ENCODE data around the gene VSX1.

Gene VSX1

DNA sequence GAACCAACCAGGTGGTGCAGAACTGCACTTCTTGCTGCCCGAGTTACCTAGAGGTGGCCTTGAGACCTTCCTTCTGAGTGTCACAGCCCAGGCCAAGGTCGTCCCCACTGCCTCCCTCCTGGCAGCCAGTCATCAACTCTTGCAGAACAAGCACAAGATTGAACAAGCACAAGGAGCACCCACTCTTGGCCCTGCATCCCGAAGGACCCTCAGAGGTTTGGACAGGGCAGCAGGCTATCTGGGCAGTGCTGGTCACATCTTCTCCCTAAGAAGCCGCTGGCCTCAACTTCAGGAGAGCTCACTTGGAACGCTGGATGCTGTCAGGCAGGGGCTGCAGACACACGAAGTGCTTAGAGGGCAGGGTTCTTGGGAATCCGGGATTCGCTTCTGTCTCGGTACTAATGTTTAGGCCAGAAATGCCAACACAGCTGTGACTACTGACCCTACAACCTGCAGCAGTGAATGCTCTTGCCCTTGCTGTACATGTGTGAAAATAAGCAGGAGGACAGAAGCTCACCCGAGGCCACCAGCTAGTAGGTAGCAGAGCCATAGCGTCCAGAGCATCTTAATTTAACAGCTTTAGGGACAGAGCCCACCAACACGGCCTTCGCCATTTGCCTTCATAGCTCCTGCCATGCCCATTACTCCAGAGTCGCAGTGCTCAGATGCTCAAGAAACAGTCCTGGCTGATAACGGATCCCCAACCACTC, 20.0 kb downstream of the VSX1 start:
- Histone ChIP-seq H3K9me3 (ENCODE audit: control insufficient read depth, insufficient read depth, low read length) (no peaks in the 10 kb centered on the region), H3K4me1 (ENCODE audit: control insufficient read depth, insufficient read depth, low read length) (no peaks in the 10 kb centered on the region), H3K9ac (ENCODE audit: low read depth, low read length) (no peak overlapping the region), H3K4me3 (ENCODE audit: low read depth, low read length) (no peak overlapping the region), H3K36me3 (ENCODE audit: control insufficient read depth, insufficient read depth, low read length) (no peaks in the 10 kb centered on the region), H3K27me3 (ENCODE audit: control insufficient read depth, insufficient read depth, low read length) (peaks cover 63% of the 10 kb centered on the region)

DNA sequence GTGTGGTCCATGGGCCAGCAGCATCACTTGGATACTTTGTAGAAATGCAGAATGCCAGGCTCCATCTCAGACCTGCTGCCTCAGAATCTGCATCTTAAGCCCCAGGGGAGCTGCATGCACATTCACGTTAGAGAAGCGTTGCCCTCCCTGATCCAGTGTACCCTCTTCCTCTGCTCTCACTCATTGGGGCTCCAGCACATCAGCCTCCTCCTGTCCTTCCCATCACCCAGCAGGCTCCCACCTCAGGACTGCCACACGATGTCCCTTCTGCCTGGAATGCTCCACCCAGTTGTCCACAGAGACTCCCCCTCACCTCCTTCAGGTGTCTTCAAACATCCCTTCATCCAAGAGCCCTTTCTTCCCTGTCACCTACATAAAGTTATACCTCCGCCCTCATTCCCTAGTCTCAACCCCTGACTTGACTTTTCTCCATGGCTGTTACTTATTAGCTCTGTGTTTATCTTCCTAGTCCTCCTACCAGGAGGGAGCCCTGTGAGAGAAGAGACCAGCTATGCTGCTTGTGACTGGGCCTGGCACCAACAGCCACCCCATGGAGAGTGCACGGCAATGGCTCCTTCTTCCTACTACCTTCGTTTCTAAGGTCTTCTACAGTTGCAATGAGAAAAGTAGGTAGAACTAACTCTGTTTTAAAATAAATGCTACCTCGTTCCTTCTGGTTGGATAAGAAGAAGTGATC, 20.7 kb downstream of the VSX1 start:
- Histone ChIP-seq H3K4me3 (ENCODE audit: low read depth, low read length) (no peak overlapping the region), H3K27me3 (ENCODE audit: control insufficient read depth, insufficient read depth, low read length) (peaks cover 70% of the 10 kb centered on the region)

DNA sequence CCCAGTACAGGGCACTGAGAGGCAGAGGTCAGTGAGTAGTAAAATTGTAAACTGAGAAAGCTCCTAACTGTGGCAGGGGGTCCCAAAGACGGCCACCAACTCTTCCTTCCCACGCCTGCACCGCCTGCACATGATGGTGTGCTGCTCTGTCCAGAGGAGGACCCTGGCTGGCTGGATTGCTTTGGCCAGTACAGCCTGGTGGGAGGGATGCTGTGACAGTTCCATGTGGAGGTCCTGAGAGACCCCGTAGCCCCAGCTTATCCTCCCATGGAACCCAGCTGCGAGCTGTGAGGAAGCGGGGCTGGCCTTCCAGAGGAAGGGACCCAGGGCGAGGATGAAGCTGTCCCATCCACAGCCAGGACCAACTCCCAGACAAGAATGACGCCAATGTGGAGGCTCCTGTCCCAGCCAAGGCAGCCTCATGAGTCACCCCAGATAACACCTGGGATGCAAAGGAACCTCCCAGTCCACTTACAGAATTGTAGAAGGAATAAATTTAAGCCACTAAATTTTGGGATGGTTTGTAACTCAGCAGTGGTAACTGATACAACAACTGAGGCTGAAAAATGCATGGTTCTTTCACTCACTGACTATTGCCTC, 22.0 kb downstream of the VSX1 start:
- Histone ChIP-seq H3K36me3 (ENCODE audit: control insufficient read depth, insufficient read depth, low read length) (no peaks in the 10 kb centered on the region), H3K27me3 (ENCODE audit: control insufficient read depth, insufficient read depth, low read length) (peaks cover 77% of the 10 kb centered on the region), H3K9me3 (ENCODE audit: control insufficient read depth, insufficient read depth, low read length) (no peaks in the 10 kb centered on the region), H3K4me3 (ENCODE audit: low read depth, low read length) (no peak overlapping the region), H3K9ac (ENCODE audit: low read depth, low read length) (no peak overlapping the region), H3K4me1 (ENCODE audit: control insufficient read depth, insufficient read depth, low read length) (no peaks in the 10 kb centered on the region)

More for the DNA sequence above, 20.7 kb downstream of the VSX1 start:
- Histone ChIP-seq H3K9me3 (ENCODE audit: control insufficient read depth, insufficient read depth, low read length) (no peaks in the 10 kb centered on the region), H3K4me1 (ENCODE audit: control insufficient read depth, insufficient read depth, low read length) (no peaks in the 10 kb centered on the region), H3K36me3 (ENCODE audit: control insufficient read depth, insufficient read depth, low read length) (no peaks in the 10 kb centered on the region), H3K9ac (ENCODE audit: low read depth, low read length) (no peak overlapping the region)

DNA sequence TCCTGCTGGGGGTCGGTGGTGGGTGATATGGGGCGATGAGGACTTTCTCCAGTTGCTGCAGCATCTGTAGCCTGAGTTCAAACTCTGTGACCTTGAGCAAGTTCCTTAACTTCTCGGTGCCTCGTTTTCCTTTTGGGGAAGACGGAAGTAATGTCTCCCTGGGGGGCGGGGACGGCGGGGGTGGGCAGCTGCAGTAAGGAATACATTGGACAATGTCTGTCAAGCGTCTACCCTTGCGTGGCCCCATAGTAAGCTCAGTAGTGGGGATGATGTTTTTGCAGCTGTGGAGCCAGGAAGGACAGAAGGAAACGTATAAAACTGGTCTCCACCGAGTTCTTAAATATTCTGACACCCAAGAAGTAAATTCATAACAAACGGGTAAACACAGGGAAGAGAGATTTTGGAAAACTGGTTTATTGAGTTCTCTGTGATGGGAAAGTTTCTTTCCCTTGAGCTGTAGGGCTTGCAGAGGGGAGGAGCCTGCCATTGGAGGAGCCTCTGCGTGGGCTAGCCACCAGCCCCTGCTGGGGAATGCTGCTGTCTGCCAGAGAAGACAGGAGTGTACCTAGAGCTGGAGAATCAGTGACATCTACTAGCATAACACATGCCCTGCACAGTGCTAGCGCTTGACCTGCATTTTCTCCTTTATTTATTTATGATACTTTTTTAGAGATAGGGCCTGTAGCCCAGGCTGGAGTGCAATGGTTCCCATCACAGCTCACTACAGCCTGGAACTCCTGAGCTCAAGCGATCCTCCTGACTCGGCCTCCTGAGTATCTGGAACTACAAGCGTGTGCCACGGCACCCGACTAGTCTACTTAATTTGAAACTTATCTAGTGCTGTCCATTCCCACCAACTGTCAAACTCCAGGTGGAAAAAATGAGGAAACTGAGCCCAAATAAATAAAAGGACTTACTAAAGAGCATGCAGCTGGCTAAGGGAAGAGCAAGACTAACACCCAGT, 22.8 kb downstream of the VSX1 start:
- H3K4me1 ChIP-seq (ENCODE audit: control insufficient read depth, insufficient read depth, low read length) = no peaks in the 10 kb centered on the region

DNA sequence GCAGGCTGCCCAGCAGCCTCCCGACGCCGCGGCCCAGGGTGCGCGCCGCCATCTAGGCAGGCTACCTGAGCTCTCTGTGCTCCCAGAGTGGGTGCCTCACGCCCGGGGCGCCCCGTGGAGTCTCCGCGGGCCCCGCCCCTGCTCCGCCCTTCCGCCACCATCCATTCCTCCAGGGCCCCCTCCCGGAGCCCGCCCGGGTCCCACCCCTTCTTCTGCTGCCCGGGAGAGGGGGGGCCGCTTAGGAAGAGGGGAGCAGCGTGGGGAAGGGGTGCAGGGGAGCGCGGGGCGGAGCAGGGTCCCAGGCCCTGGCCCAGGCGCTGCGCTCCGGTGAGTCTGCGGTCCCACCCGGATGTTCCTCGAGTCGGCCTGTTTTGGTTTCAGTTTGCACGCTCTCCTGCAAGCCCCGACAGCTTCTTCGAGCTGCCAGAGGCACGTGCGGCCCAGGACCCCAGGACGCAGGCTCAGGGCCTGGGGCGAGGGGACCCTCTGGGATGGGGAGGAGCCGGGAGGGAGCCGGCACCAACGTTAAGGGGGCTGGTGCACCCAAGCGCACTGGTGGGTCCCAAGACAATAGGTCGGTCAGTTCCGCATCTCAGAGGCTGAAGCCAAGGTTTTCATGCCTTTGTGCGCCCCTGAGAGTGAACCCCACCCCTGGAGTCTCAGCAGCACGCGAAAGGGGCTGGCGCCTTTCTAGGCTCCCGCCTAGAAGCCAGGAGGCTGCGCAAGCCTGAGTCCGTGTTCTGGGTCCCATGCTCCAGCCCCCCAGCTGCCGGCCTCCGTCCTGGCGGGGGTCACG, 23.7 kb downstream of the VSX1 start, which contains the start of gene ACSS1:
Gene ACSS1, minus strand, starts transcription at position 89 of the 796 bp plus-strand sequence. Its CDS starts 37 bp downstream, at position 52.
- Histone ChIP-seq H3K9me3 (ENCODE audit: control insufficient read depth, insufficient read depth, low read length) (no peaks in the 10 kb centered on the region), H3K36me3 (ENCODE audit: control insufficient read depth, insufficient read depth, low read length) (no peaks in the 10 kb centered on the region), H3K4me1 (ENCODE audit: control insufficient read depth, insufficient read depth, low read length) (no peaks in the 10 kb centered on the region), H3K4me3 (ENCODE audit: low read depth, low read length) (peak within 1 kb of the TSS; percentile 67), H3K27me3 (ENCODE audit: control insufficient read depth, insufficient read depth, low read length) (peaks cover 78% of the 10 kb centered on the region), H3K9ac (ENCODE audit: low read depth, low read length) (peak within 1 kb of the TSS; percentile 37)

More for the DNA sequence above, 22.8 kb downstream of the VSX1 start:
- no peaks in the 10 kb centered on the region for H3K9me3 ChIP-seq (ENCODE audit: control insufficient read depth, insufficient read depth, low read length)
- H3K4me3 ChIP-seq (ENCODE audit: low read depth, low read length) = peak overlapping the region; percentile 67
- no peak overlapping the region for H3K9ac ChIP-seq (ENCODE audit: low read depth, low read length)
- peaks cover 79% of the 10 kb centered on the region for H3K27me3 ChIP-seq (ENCODE audit: control insufficient read depth, insufficient read depth, low read length)
- no peaks in the 10 kb centered on the region for H3K36me3 ChIP-seq (ENCODE audit: control insufficient read depth, insufficient read depth, low read length)

DNA sequence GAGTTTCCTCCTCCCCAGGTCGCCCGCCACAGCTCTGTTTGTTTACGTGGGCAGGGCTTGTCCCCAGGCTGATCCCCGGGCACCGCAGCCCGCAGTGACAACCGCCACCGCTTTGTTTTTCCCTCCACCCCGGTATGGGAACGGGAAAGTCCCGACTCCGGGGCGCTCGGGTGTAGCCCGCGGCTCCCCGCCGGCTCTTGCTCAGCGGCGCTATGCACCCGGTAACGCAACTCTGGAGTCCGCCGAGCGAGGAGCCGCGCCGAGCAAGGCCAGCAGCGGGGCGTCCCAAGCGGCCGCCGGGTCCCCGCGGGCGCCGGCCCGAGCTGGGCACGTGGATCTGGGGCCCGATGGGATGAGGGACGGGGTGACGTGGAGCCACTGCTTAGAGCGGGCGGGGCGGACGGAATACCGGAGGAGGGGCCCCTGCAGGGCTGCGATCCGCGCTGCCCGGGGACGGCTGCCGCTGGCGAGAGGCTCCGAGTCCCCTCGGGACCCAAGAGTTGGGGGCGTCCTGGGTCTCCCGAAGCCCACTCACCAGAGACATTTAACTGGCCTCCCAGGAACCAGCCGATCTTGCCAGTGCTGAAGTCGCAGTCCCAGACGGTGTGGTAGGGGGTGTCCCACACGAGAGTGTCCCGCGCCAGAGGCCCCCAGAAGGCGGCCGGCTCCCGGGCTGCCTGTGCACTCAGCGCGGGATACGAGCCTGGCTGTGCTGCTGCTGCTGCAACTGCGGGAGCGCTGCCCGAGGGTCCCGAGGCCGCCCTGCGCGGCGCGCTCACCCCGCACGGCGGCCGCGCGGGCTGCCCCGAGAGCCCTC, 24.5 kb downstream of the VSX1 start:
- Histone ChIP-seq H3K27me3 (ENCODE audit: control insufficient read depth, insufficient read depth, low read length) (peaks cover 70% of the 10 kb centered on the region), H3K36me3 (ENCODE audit: control insufficient read depth, insufficient read depth, low read length) (no peaks in the 10 kb centered on the region), H3K4me1 (ENCODE audit: control insufficient read depth, insufficient read depth, low read length) (no peaks in the 10 kb centered on the region), H3K4me3 (ENCODE audit: low read depth, low read length) (peak overlapping the region; percentile 67), H3K9ac (ENCODE audit: low read depth, low read length) (peak overlapping the region; percentile 37), H3K9me3 (ENCODE audit: control insufficient read depth, insufficient read depth, low read length) (no peaks in the 10 kb centered on the region)

DNA sequence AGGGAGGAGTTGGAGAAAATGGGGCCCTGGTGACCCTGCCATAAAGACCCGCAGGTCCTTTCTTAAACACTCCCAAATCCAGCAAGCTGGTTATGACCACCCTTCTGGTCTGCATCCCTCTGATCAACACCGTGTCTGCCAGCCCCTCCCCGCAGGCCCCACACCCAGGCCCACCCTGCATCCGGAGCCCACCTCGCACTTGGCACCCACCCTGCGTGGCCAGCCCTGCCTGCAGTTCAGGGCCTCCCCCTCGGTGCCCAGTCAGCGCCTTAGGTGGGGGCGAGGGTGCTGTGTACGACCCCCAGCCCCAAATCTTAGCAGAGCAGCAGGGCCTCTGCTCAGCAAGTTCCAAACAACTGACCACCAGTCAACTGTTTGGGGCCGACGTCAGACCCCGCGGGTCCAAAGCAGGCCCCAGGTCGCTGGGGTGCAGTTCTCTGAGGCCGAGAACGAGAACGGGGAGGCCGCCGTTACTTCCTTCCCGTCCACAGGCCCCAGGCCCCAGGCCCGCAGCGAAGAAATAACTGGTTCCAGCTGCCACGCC, 25.2 kb downstream of the VSX1 start:
- Histone ChIP-seq H3K4me3 (ENCODE audit: low read depth, low read length) (peak overlapping the region; percentile 67), H3K36me3 (ENCODE audit: control insufficient read depth, insufficient read depth, low read length) (no peaks in the 10 kb centered on the region), H3K4me1 (ENCODE audit: control insufficient read depth, insufficient read depth, low read length) (no peaks in the 10 kb centered on the region), H3K9ac (ENCODE audit: low read depth, low read length) (no peak overlapping the region), H3K27me3 (ENCODE audit: control insufficient read depth, insufficient read depth, low read length) (peaks cover 63% of the 10 kb centered on the region), H3K9me3 (ENCODE audit: control insufficient read depth, insufficient read depth, low read length) (no peaks in the 10 kb centered on the region)

DNA sequence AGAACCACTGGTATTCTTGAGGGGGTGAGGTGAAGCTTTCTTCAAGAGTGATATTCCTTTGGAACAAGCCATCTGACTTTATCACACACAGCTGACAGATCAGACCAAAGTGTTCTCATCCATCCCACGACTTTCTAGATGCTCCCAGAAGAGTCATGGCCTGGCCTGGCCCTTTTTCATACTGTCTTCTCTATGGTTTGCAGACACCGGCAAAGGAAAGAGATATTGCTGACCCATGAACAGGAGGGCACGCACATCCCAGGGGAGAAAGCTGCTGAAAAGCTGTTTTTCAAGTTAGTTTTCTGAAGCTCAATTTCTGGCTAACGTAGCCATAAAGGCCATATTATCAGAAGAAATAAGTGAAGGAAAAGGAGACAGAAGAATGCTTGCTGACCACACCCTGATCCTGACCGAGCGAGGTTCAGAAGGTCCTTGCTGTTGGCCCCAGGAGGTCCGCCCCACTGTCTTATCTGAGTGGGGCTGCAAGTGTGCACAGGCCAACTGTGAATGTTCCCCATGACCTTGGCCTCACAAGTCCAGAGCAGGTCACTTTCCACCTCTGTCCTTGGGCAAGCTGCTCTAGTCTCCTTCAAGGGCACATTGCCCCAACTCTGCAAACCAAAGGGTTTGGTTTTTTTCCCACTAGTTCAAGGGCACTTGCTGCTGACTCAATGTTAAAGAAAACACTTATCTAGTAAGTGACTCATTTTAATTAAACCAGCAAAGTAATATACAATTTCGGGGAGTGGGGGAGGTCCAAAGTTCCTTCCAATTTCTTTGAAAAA, 26.0 kb downstream of the VSX1 start:
- no peaks in the 10 kb centered on the region for H3K9me3 ChIP-seq (ENCODE audit: control insufficient read depth, insufficient read depth, low read length)
- peaks cover 54% of the 10 kb centered on the region for H3K27me3 ChIP-seq (ENCODE audit: control insufficient read depth, insufficient read depth, low read length)
- H3K9ac ChIP-seq (ENCODE audit: low read depth, low read length) = no peak overlapping the region

DNA sequence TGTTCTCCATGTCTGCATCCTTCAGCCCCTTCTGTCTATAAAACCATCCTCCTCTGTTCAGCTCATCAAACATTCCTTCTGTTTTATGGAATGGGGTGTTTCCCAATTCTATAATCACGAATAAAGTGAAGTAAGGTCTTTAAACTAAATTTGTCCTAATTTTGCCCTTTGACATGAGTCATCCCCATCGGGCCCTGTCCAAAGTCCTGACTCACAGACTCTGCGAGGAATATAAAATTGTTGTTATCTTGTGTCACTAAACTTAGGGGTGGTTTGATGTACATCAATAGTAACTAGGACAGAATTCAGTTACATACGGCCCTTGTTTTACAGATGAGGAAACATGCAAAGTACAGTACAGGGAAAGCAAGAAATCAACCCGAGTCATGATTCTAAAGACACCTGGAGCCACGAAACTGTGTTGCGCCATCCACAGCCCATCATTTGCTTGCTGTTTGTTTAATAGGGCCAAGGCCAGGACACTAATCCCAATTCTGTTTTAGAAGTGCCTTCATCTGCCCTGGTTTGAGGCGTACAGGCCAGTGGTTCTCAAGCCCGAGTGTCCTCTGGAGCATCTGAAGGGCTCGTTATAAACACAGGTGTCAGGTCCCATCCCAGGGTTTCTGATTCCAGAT, 26.8 kb downstream of the VSX1 start:
- Histone ChIP-seq H3K9ac (ENCODE audit: low read depth, low read length) (no peak overlapping the region), H3K4me1 (ENCODE audit: control insufficient read depth, insufficient read depth, low read length) (no peaks in the 10 kb centered on the region), H3K27me3 (ENCODE audit: control insufficient read depth, insufficient read depth, low read length) (peaks cover 46% of the 10 kb centered on the region), H3K9me3 (ENCODE audit: control insufficient read depth, insufficient read depth, low read length) (no peaks in the 10 kb centered on the region), H3K4me3 (ENCODE audit: low read depth, low read length) (no peak overlapping the region), H3K36me3 (ENCODE audit: control insufficient read depth, insufficient read depth, low read length) (no peaks in the 10 kb centered on the region)

More for the DNA sequence above, 26.0 kb downstream of the VSX1 start:
- H3K4me3 ChIP-seq (ENCODE audit: low read depth, low read length) = no peak overlapping the region
- H3K4me1 ChIP-seq (ENCODE audit: control insufficient read depth, insufficient read depth, low read length) = no peaks in the 10 kb centered on the region
- H3K36me3 ChIP-seq (ENCODE audit: control insufficient read depth, insufficient read depth, low read length) = no peaks in the 10 kb centered on the region
